GM18526 (cell line): Measurements from ENCODE around the gene ATP6V0A1.

Experiments used
- POLR2A ChIP-seq: IDR thresholded peaks from 3 replicates; pipeline ENCODE4 v1.6.1; 2011; ENCODE audit not compliant: insufficient read length; ENCODE audit errors: extremely low read depth

Gene ATP6V0A1

DNA sequence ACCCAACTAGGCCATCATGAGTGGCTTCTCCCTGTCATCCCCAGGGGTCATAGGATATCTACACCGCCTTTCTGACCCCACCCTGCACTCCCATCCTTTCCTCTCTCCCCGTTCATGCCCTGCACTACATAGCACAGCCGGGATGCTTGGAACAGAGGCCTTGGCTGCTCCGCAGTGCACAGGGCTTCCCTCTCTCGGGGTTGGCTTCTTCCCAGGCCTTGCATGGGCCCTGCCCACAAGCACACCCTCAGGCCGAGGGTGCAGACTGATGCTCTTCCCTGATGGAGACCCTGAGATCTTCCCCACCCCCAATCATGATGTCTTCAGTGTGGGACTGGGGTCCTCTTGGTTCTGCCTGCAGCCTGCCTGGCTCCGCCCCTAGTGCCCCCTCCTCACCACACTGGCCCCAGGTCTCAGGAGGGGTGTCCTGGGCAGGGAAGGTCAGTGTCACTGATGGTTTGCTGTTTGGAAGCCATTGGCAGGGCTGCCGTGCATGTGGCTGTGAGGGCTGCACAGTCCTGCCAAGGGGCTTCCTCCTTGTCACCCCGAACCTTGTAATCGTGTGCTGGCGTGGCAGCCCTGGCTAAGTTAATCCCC, 63.1 kb downstream of the ATP6V0A1 start:
- no peak for TF ChIP-seq POLR2A

DNA sequence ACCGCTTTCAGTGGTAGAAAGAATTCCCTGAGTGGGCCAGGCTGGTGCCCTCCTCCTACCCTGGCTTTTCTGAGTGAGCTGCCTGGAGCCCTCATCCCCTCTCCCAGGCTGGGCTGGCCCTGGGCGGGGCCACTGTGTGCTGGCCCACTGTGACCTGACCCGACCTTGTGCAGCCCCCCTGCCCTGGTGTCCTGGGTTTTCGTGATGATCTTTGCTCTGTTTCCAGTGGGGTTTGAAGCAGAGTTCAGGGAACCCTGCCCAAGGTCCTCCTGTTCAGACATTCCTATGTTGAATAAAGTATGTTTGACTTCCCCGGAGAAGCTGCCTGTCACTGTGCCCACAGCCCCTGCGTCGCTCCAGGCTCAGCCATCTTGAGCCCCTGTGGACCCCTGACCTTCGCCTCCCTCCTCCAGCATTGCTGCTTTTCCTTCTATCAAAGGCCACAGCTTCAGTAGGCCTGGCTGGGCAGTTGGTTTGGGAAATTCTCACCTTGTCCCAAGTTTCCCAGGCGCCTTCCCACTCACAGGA, 63.6 kb downstream of the ATP6V0A1 start:
- TF ChIP-seq POLR2A, result no peak

GRCh38 chr17:42522798-42523278, 64.2 kb downstream of the ATP6V0A1 start:
- TF ChIP-seq POLR2A, result no peak

DNA sequence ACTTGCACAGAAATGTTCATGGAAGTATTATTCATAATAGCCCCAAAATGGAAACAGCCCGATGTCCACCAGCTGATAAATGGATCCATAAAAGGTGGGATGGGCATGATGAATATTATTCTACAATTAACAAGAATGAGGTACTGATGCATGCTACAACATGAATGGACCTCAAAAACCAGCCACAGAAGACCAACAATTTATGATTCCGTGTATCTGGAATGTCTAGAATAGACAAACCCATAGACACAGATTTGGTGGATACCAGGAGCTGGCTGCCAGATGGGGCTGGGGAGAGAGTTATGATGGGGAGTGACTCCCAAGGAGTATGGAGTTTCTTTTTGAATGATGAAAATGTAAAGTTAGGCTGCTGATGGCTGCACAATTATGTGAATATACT, 66.5 kb downstream of the ATP6V0A1 start:
- no peak for TF ChIP-seq POLR2A

DNA sequence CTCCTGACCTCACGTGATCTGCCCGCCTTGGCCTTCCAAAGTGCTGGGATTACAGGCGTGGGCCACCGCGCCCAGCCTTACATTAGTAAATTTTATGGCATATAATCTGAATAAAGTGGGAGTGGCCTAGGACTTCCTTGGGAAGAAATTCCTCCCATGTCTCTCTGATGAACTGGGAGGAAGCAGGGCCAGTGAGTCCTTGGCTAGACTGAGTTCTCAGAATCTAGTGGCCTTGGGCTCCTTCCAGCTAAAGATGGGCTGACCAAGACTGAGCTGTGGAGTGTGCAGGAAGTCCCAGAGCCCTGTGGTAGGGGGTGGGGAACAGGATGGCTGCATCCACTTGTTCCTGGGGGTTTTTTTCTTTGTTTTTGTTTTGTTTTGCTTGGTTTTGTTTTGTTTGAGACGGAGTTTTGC, 67.4 kb downstream of the ATP6V0A1 start:
- TF ChIP-seq POLR2A, result no peak

DNA sequence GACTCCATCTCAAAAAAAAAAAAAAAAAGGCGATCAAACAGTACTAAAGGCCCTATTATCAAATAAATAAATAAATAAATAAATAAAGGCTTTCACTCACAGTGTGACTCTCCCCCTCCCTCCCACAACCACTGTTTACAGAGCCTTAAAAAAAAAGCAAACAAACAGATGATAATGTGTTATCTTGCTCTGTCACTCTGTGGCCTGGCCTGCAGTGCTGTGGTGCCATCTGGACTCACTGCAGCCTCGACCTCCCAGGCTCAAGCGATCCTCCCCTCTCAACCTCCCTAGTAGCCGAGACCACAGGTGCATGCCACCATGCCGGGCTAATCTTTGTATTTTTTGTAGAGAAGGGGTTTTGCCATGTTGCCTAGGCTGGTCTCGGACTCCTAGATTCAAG, 69.3 kb downstream of the ATP6V0A1 start:
- TF ChIP-seq POLR2A, result no peak

DNA sequence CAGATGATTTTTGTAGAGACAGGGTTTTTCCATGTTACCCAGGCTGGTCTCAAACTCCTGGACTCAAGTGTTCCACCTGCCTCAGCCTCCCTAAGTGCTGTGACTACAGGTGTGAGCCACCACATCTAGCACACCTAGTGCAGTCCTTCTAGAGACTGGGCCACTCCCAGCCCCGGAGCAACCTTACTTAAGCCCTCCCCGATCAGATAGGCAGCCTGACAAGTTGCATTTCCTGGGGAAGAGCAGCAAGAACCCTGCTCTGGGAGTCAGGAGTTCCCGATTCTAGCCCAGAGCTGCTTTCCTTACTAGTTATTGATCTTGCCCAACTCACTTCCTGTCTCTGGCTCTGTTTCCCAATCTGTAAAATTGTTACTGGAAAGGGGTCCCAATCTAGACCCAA, 70.4 kb downstream of the ATP6V0A1 start:
- no peak for TF ChIP-seq POLR2A

GRCh38 chr17:42530952-42531454, 72.3 kb downstream of the ATP6V0A1 start:
- no peak for TF ChIP-seq POLR2A

GRCh38 chr17:42531455-42532354, 73.0 kb downstream of the ATP6V0A1 start:
- peak; percentile 19 for TF ChIP-seq POLR2A

DNA sequence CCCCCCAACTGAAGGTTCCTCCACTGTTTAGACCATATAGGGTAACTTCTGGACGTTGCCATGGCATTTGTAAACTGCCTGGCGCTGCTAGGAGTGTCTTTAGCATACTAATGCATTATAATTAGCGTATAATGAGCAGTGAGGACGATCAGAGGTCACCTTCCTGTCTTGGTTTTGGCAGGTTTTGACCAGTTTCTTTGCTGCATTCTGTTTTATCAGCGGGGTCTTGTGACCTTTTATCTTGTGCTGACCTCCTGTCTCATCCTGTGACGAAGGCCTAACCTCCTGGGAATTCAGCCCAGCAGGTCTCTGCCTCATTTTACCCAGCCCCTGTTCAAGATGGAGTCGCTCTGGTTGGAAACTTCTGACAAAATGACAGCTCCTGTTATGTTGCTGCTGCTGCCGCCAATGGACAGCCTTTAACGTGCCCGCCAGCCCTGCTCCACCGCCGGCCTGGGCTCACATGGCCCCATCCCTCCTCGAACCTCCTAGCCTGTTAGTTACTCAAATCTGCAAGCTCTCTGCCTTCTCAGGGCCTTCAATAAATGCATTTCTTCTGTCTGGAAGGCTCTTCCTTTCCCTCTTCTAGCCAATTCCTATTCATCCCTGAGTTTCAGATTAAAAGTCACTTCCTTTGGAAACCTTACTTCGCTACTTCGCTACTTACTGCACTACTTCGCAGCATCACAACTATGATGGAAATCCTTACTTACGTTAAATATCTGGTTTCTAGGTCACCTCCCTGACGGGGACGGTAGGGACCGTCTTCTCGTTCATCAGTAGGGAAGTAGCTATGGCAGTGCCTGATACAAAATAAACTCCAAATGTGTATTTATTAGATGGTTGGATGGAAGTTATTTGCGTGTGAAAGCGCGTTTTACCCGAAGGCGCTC, 76.7 kb downstream of the ATP6V0A1 start:
- TF ChIP-seq POLR2A, result no peak

DNA sequence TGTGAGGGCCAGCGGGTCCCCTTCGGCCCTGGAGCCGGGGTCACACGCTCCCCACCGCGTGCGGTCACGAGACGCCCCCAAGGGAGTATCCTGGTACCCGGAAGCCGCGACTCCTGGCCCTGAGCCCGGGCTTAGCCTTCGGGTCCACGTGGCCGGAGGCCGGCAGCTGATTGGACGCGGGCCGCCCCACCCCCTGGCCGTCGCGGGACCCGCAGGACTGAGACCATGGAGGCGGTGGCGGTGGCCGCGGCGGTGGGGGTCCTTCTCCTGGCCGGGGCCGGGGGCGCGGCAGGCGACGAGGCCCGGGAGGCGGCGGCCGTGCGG, 77.3 kb downstream of the ATP6V0A1 start, which contains the start of gene NAGLU:
Gene NAGLU, plus strand, starts transcription at position 194 of the 324 bp plus-strand sequence. Its CDS starts 32 bp downstream, at position 226.
- peak; percentile 77 for TF ChIP-seq POLR2A

DNA sequence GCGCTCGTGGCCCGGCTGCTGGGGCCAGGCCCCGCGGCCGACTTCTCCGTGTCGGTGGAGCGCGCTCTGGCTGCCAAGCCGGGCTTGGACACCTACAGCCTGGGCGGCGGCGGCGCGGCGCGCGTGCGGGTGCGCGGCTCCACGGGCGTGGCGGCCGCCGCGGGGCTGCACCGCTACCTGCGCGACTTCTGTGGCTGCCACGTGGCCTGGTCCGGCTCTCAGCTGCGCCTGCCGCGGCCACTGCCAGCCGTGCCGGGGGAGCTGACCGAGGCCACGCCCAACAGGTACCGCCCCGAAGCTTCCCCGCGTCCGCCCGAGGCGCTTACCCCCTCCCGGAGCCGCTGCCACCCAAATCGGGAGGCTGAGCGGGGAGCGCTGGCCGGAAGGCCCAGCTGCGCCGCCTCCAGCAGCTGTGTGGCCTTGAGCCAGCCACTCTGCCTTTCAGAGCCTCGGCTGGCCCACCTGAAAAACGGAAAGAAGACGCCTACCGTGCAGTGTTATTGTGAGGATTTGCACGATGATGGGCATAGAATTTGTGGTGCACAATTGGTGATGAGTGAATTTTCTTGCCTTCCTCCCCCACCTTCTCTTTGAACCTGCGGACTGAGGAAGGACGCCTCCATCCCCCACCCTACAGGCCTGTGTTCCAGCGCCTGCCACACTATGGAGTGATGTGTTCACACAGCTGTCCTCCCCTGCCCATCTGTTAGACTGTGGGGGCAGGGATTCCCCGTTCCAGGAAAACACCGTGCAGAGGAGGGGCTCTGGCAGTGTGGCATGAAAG, 77.9 kb downstream of the ATP6V0A1 start:
- peak; percentile 20 for TF ChIP-seq POLR2A

DNA sequence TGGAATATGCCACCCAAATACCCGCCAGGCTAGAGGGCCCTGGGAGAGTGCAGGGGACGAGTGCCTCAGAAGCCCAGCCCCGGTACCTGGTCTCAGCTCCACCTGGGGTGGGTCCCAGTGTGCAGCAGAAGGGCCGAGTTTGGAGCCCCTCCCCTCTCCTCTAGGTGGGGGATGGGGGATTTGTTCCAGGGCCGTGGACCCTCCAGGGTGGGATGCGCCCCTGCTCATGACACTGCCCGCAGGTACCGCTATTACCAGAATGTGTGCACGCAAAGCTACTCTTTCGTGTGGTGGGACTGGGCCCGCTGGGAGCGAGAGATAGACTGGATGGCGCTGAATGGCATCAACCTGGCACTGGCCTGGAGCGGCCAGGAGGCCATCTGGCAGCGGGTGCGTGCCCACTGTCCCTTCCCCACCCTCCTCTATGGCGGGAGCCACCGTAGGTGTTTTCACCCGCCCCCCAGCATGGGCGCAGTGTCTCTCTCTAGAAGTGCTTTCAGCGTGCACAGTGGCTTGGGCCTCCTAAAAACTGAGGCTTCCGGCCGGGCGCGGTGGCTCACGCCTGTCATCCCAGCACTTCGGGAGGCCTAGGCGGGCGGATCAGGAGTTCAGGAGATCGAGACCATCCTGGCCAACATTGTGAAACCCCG, 78.6 kb downstream of the ATP6V0A1 start:
- TF ChIP-seq POLR2A, result no peak
